ENCODE data around the gene COL5A1. TPM values are rescaled to one million over a fixed set of nuclear protein-coding genes. Genes with fewer than 3 reads are reported as not detected.

Gene COL5A1
- total and polyA plus RNA-seq, 3 experiments from 2014 or later: 0.02 to 0.43 (median 0.13) TPM

DNA sequence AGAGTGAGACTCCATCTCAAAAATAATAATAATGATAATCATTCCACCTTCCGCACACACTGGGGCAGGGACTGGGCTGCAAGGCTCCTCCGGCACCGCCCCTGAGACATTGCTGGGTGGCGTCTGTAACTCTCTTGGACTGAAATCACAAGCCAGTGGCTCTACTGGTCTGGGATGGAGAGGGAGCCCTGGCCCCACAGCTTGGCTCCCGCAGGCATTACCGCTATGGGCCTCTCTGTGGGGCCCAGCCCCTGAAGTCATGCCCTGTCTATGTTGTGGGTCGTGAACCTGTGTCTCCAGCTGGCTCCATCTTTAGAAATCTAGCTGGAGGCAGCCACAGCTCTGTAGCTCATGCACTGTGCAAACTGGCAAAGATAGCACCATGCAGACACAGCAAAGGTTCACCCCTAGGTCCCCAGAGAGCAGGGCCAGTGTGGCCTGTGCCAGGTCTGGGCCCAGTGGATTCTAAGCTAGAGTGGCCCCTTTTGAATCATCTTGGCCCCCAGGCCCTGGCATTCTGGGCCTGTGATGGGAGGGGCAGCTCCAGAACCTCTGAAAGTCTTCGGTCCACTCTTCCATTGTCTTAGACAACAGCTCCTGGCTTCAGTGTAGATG, 36.1 kb upstream of the COL5A1 start:
- no peaks in the 10 kb centered on the region for H3K36me3 Mint-ChIP-seq
- no peak overlapping the region for H3K27ac Mint-ChIP-seq
- peaks cover 9 to 19% of the 10 kb centered on the region in 2 donors for H3K27me3 Mint-ChIP-seq
- POLR2A ChIA-PET: no interaction called here
- Histone ChIP-seq H3K27me3 (ENCODE audit: insufficient read depth, low read length, poor library complexity, severe bottlenecking) (no peaks in the 10 kb centered on the region), H3K27ac (ENCODE audit: low read depth, low read length) (no peak overlapping the region), H3K9me3 (ENCODE audit: low read length) (no peaks in the 10 kb centered on the region), H3K4me1 (ENCODE audit: insufficient read depth, low read length) (no peaks in the 10 kb centered on the region), H3K4me3 (ENCODE audit: low read length) (no peak overlapping the region), H3K36me3 (ENCODE audit: insufficient read depth, low read length) (no peaks in the 10 kb centered on the region)
- no peak overlapping the region for H3K4me3 Mint-ChIP-seq
- no peak for DNase-seq
- H3K9me3 Mint-ChIP-seq: peaks cover 0 to 3% (median 0%) of the 10 kb centered on the region in 5 donors
- no peaks in the 10 kb centered on the region for H3K4me1 Mint-ChIP-seq
- CTCF ChIA-PET: no interaction called here

DNA sequence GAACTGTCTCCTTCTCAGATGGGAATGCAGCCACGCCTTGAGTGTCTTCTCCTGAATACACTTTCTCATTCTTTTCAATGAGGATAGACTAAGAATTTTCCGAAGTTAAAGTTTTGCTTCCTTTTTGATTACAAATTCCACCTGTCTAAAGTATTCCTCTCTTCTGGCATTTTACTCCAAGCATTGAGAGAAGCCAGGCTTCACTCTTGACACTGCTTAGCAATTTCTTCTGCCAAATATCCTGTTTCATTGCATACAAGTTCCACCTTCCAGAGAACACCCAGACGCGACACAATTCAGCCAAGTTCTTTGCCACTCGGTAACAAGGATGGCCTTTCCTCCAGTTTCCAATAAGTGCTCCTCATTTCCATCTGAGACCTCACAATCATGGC, 35.6 kb upstream of the COL5A1 start:
- H3K36me3 ChIP-seq (ENCODE audit: insufficient read depth, low read length): no peaks in the 10 kb centered on the region
- peaks cover 0 to 3% (median 2%) of the 10 kb centered on the region in 5 donors for H3K9me3 Mint-ChIP-seq
- H3K4me3 Mint-ChIP-seq: no peak overlapping the region
- H3K27me3 Mint-ChIP-seq: peaks cover 9 to 23% of the 10 kb centered on the region in 2 donors
- H3K36me3 Mint-ChIP-seq: no peaks in the 10 kb centered on the region
- H3K4me3 ChIP-seq (ENCODE audit: low read length): no peak overlapping the region
- H3K9me3 ChIP-seq (ENCODE audit: low read length): no peaks in the 10 kb centered on the region
- ChIA-PET CTCF (no interaction called here), POLR2A (no interaction called here)
- DNase-seq: no peak
- H3K4me1 Mint-ChIP-seq: no peaks in the 10 kb centered on the region
- H3K4me1 ChIP-seq (ENCODE audit: insufficient read depth, low read length): no peaks in the 10 kb centered on the region
- no peak overlapping the region for H3K27ac ChIP-seq (ENCODE audit: low read depth, low read length)
- H3K27ac Mint-ChIP-seq: no peak overlapping the region
- H3K27me3 ChIP-seq (ENCODE audit: insufficient read depth, low read length, poor library complexity, severe bottlenecking): no peaks in the 10 kb centered on the region

DNA sequence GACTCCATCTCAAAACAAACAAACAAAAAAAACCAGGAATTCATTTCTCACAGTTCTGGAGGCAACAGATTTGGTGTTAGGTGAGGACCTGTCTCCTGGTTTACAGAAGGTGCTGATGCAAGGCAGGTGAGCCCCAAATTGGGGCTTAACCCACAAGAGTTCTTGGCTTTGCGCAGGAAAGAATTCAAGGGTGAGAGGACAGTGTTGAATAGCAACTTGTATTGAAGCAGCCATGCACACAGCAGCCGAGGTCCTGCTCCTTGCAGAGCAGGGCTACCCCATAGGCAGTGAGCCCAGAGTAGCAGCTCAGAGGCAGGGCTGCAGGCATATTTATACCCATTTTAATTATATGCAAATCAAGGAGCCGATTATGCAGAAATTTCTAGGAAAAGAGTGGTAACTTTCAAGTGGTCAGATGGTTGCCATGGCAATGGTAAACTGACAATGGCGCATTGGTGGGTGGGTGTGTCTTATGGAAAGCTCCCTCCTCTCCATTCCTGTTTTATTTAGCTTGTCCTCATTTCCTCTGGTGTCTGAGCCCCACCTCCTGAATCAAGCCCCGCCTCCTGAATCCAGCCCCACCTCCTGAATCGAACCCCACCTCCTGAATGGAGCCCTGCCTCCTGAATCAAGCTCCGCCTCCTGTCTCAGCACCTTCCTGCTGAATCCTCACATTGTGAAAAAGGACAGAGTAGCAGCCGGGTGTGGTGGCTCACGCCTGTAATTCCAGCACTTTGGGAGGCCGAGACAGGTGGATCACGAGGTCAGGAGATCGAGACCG, 34.5 kb upstream of the COL5A1 start:
- DNase-seq: no peak
- Mint-ChIP-seq H3K4me3 (no peak overlapping the region), H3K9me3 (peaks cover 2 to 10% (median 8%) of the 10 kb centered on the region in 5 donors), H3K36me3 (no peaks in the 10 kb centered on the region), H3K27ac (no peak overlapping the region), H3K27me3 (peaks cover 8 to 16% of the 10 kb centered on the region in 2 donors), H3K4me1 (no peaks in the 10 kb centered on the region)
- no peak overlapping the region for H3K4me3 ChIP-seq (ENCODE audit: low read length)
- POLR2A ChIA-PET: no interaction called here
- no peak overlapping the region for H3K27ac ChIP-seq (ENCODE audit: low read depth, low read length)
- no peaks in the 10 kb centered on the region for H3K4me1 ChIP-seq (ENCODE audit: insufficient read depth, low read length)
- no peaks in the 10 kb centered on the region for H3K9me3 ChIP-seq (ENCODE audit: low read length)
- CTCF ChIA-PET: no interaction called here
- H3K36me3 ChIP-seq (ENCODE audit: insufficient read depth, low read length): no peaks in the 10 kb centered on the region
- H3K27me3 ChIP-seq (ENCODE audit: insufficient read depth, low read length, poor library complexity, severe bottlenecking): no peaks in the 10 kb centered on the region

DNA sequence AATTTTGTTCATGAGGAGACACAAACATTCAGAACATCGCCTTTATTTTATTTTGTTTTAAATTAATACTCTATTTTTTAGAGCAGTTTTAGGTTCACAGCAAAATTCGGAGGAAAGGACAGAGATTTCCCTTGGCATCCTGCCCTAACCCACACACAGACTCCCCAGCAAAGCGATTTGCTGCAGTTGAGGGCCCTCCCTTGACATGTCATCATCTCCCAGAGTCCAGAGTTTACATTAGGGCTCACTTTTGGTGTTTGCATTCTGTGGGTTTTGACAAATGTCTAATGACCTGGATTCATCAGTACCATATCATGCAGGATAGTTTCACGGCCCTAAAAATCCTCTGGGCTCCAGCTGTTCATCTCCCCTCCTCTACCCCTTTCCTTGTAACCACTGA, 33.6 kb upstream of the COL5A1 start:
- Histone ChIP-seq H3K27ac (ENCODE audit: low read depth, low read length) (no peak overlapping the region), H3K4me1 (ENCODE audit: insufficient read depth, low read length) (no peaks in the 10 kb centered on the region), H3K4me3 (ENCODE audit: low read length) (no peak overlapping the region), H3K9me3 (ENCODE audit: low read length) (no peaks in the 10 kb centered on the region), H3K36me3 (ENCODE audit: insufficient read depth, low read length) (no peaks in the 10 kb centered on the region), H3K27me3 (ENCODE audit: insufficient read depth, low read length, poor library complexity, severe bottlenecking) (no peaks in the 10 kb centered on the region)
- CTCF ChIA-PET: no interaction called here
- Mint-ChIP-seq H3K27ac (no peak overlapping the region), H3K9me3 (peaks cover 9 to 18% (median 16%) of the 10 kb centered on the region in 5 donors), H3K36me3 (no peaks in the 10 kb centered on the region), H3K4me3 (no peak overlapping the region), H3K4me1 (no peaks in the 10 kb centered on the region), H3K27me3 (peaks cover 6 to 16% of the 10 kb centered on the region in 2 donors)
- DNase-seq: no peak
- POLR2A ChIA-PET: no interaction called here

DNA sequence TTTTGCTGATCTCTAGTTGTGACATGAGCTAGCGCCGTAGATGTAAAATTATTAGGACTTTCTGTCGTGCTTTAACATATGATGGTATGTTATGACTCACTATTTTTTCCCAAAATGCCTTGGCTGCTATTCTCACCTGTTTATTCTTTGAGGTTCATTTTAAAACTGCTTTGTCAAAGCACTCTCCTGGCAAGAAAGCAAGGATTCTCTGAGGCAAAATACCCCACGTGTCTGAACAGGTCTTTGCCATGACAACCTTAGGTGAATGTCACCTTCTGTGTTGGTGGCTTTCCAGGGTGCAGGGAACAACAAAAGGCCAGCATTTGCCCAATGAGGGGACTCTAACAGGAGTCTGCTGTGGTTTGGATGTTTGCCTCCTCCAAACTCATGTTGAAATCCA, 30.6 kb upstream of the COL5A1 start:
- CTCF ChIA-PET: no interaction called here
- H3K27ac ChIP-seq (ENCODE audit: low read depth, low read length): no peak overlapping the region
- Mint-ChIP-seq H3K27ac (no peak overlapping the region), H3K9me3 (peaks cover 12 to 25% (median 18%) of the 10 kb centered on the region in 5 donors), H3K4me1 (no peaks in the 10 kb centered on the region), H3K4me3 (no peak overlapping the region), H3K27me3 (peaks cover 4 to 16% of the 10 kb centered on the region in 2 donors), H3K36me3 (no peaks in the 10 kb centered on the region)
- no peaks in the 10 kb centered on the region for H3K4me1 ChIP-seq (ENCODE audit: insufficient read depth, low read length)
- H3K4me3 ChIP-seq (ENCODE audit: low read length): no peak overlapping the region
- no peaks in the 10 kb centered on the region for H3K36me3 ChIP-seq (ENCODE audit: insufficient read depth, low read length)
- H3K27me3 ChIP-seq (ENCODE audit: insufficient read depth, low read length, poor library complexity, severe bottlenecking): no peaks in the 10 kb centered on the region
- POLR2A ChIA-PET: no interaction called here
- DNase-seq: no peak
- no peaks in the 10 kb centered on the region for H3K9me3 ChIP-seq (ENCODE audit: low read length)

DNA sequence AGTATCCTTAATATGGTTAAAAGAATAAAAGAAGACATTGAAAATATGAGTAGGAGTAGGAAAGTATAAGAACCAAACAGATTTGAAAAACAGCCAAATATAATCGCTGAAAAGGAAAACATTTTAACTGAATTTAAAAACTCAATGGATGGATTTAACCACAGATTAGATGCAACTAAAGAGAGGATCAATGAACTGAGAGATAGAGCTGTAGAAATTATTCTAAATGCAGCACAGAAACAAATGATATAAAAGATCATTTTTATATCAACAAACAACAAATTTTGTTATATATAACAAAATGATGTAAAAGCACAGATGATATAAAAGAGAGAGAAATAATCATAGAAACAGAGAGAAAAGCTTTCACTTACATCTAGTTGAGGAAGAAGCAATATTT, 29.3 kb upstream of the COL5A1 start:
- Mint-ChIP-seq H3K4me3 (no peak overlapping the region), H3K36me3 (no peaks in the 10 kb centered on the region), H3K27ac (no peak overlapping the region), H3K4me1 (no peaks in the 10 kb centered on the region), H3K27me3 (peaks cover 1 to 16% of the 10 kb centered on the region in 2 donors), H3K9me3 (peaks cover 12 to 25% (median 18%) of the 10 kb centered on the region in 5 donors)
- H3K4me1 ChIP-seq (ENCODE audit: insufficient read depth, low read length): no peaks in the 10 kb centered on the region
- ChIA-PET CTCF (no interaction called here), POLR2A (no interaction called here)
- no peaks in the 10 kb centered on the region for H3K9me3 ChIP-seq (ENCODE audit: low read length)
- H3K27ac ChIP-seq (ENCODE audit: low read depth, low read length): no peak overlapping the region
- DNase-seq: no peak
- no peaks in the 10 kb centered on the region for H3K36me3 ChIP-seq (ENCODE audit: insufficient read depth, low read length)
- H3K4me3 ChIP-seq (ENCODE audit: low read length): no peak overlapping the region
- H3K27me3 ChIP-seq (ENCODE audit: insufficient read depth, low read length, poor library complexity, severe bottlenecking): no peaks in the 10 kb centered on the region

DNA sequence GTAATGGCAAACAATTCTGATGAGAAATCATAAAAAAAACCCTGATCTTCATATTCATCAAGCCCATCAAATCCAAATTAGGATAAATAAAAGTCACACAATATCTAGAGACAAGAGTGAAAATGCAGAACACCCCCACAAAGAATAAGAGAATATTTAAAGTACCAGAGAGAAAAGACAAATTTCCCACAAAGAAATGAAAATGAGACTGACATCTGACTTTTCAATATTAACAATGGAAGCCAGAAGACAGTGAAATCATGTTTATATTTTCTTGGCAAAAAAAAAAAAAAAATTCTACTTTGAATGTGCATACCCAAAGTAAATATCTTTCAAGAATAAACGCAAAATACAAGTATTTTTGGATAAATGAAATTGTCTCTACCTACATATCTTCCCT, 28.9 kb upstream of the COL5A1 start:
- no peaks in the 10 kb centered on the region for H3K9me3 ChIP-seq (ENCODE audit: low read length)
- Mint-ChIP-seq H3K9me3 (peaks cover 12 to 25% (median 18%) of the 10 kb centered on the region in 5 donors), H3K27ac (no peak overlapping the region), H3K36me3 (no peaks in the 10 kb centered on the region), H3K27me3 (peaks cover 0 to 16% of the 10 kb centered on the region in 2 donors), H3K4me3 (no peak overlapping the region), H3K4me1 (no peaks in the 10 kb centered on the region)
- ChIA-PET POLR2A (no interaction called here), CTCF (no interaction called here)
- H3K36me3 ChIP-seq (ENCODE audit: insufficient read depth, low read length): no peaks in the 10 kb centered on the region
- H3K27me3 ChIP-seq (ENCODE audit: insufficient read depth, low read length, poor library complexity, severe bottlenecking): no peaks in the 10 kb centered on the region
- H3K27ac ChIP-seq (ENCODE audit: low read depth, low read length): no peak overlapping the region
- no peaks in the 10 kb centered on the region for H3K4me1 ChIP-seq (ENCODE audit: insufficient read depth, low read length)
- no peak overlapping the region for H3K4me3 ChIP-seq (ENCODE audit: low read length)
- DNase-seq: no peak

DNA sequence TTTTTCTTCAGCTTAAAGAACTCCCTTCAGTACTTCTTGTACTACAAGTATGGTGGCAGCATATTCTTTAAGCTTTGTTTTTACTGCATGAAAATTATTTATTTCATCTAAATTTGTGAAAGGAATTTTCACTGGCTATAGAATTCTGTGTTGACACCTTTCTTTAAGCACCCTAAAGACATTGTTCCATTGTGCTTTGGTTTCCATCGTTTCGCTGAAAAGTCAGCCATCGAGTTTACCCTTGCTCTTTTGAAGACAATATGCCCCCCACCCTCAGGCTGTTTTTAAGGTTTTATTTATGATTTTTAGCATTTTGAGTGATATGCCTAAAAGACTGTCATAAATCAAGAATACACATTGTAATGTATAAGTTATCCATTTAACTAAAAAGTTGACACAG, 27.3 kb upstream of the COL5A1 start:
- Mint-ChIP-seq H3K4me3 (peak overlapping the region in 1 of 7 donors; percentile 7), H3K4me1 (no peaks in the 10 kb centered on the region), H3K36me3 (no peaks in the 10 kb centered on the region), H3K27me3 (peaks cover 0 to 18% of the 10 kb centered on the region in 2 donors), H3K9me3 (peaks cover 12 to 25% (median 18%) of the 10 kb centered on the region in 5 donors), H3K27ac (no peak overlapping the region)
- H3K27ac ChIP-seq (ENCODE audit: low read depth, low read length): no peak overlapping the region
- H3K4me3 ChIP-seq (ENCODE audit: low read length): no peak overlapping the region
- no peaks in the 10 kb centered on the region for H3K36me3 ChIP-seq (ENCODE audit: insufficient read depth, low read length)
- ChIA-PET CTCF (no interaction called here), POLR2A (no interaction called here)
- no peaks in the 10 kb centered on the region for H3K4me1 ChIP-seq (ENCODE audit: insufficient read depth, low read length)
- no peaks in the 10 kb centered on the region for H3K27me3 ChIP-seq (ENCODE audit: insufficient read depth, low read length, poor library complexity, severe bottlenecking)
- no peaks in the 10 kb centered on the region for H3K9me3 ChIP-seq (ENCODE audit: low read length)
- DNase-seq: no peak
